Epithelial cell of esophagus (primary cell): ENCODE results near the gene TENM4.

Experiments
- DNase-seq: peaks from one replicate; pipeline ENCODE4 v3.0.0; 2010; ENCODE audit warnings: low read depth
- H3K4me3 ChIP-seq: 2 replicates; pipeline ENCODE4 v1.5.1; 2011; ENCODE audit warnings: mild to moderate bottlenecking, low read length, control low read depth
- CTCF ChIP-seq: IDR thresholded peaks from 2 replicates; pipeline ENCODE4 v1.5.1; 2011; ENCODE audit warnings: low read depth, mild to moderate bottlenecking, low read length, control low read depth, inconsistent platforms; ENCODE audit not compliant: insufficient read depth; ENCODE audit errors: missing control alignments

The TENM4 gene

GRCh38 chr11:78868563-78868962 lies 572.3 kb downstream of the TENM4 start:
- no peak for TF ChIP-seq CTCF
- no peak overlapping the region for H3K4me3 ChIP-seq
- no peak for DNase-seq

- DNase-seq: peak; percentile 57
- TF ChIP-seq CTCF: no peak
- H3K4me3 ChIP-seq: no peak overlapping the region
These were observed 580.0 kb downstream of the TENM4 start for GRCh38 chr11:78860720-78861422.

GRCh38 chr11:78857688-78858087 lies 583.1 kb downstream of the TENM4 start:
- DNase-seq: no peak
- no peak overlapping the region for H3K4me3 ChIP-seq
- TF ChIP-seq CTCF: no peak

- H3K4me3 ChIP-seq: no peak overlapping the region
- DNase-seq: no peak
- no peak for TF ChIP-seq CTCF
These were observed 584.6 kb downstream of the TENM4 start for GRCh38 chr11:78856211-78856610.

GRCh38 chr11:78855116-78855515 lies 585.7 kb downstream of the TENM4 start:
- H3K4me3 ChIP-seq: no peak overlapping the region
- DNase-seq: peak; percentile 19
- no peak for TF ChIP-seq CTCF

- no peak overlapping the region for H3K4me3 ChIP-seq
These were observed 587.3 kb downstream of the TENM4 start for GRCh38 chr11:78853521-78853920.

More at GRCh38 chr11:78853521-78853920, 587.3 kb downstream of the TENM4 start:
- no peak for DNase-seq
- no peak for TF ChIP-seq CTCF
